H1 (cell line): Measurements from ENCODE around the gene CAPN15. TPM values are rescaled to one million over a fixed set of nuclear protein-coding genes. Genes with fewer than 3 reads are reported as not detected.

ENCODE experiments used
- CTCF ChIA-PET: fragments of 300-600 bp; sonication (Branson Sonifier 250); formaldehyde crosslinking; loops from one replicate; lab custom pipeline; 2021; ENCODE audit not compliant: partially characterized antibody; lab: Charles Lee
- POLR2A ChIA-PET: fragments of 300-600 bp; sonication (Branson Sonifier 250); formaldehyde crosslinking; loops from one replicate; lab custom pipeline; 2021; ENCODE audit warnings: inconsistent platforms; ENCODE audit not compliant: partially characterized antibody; lab: Charles Lee
- DNase-seq, 2 experiments: peaks; one replicate each; pipeline versions ENCODE4 v3.0.0 to v3.0.0-alpha.2; 2010 to 2022; ENCODE audit warnings: low spot score in 2 of 2, low read depth in 1 of 2, mixed read lengths in 1 of 2
- FAIRE-seq: peaks from 2 replicates; lab custom pipeline; 2011; peaks lifted over from hg19 to GRCh38; lab: Jason Lieb, UNC
- H2AFZ ChIP-seq: 2 replicates; pipeline ENCODE4 v1.8.1; 2012; ENCODE audit warnings: low read length, inconsistent platforms
- H2AK5ac ChIP-seq: 2 replicates; pipeline ENCODE4 v1.6.1; 2013; ENCODE audit warnings: low read depth, low read length
- H2BK120ac ChIP-seq: replicated peaks from 2 replicates; pipeline ENCODE3; 2013; ENCODE audit warnings: low read depth, low read length, inconsistent platforms
- H2BK12ac ChIP-seq: 2 replicates; pipeline ENCODE4 v1.6.1; 2013; ENCODE audit warnings: low read depth, low read length
- H2BK15ac ChIP-seq: 2 replicates; pipeline ENCODE4 v1.6.1; 2013; ENCODE audit warnings: low read length
- H2BK20ac ChIP-seq: 2 replicates; pipeline ENCODE4 v1.6.1; 2013; ENCODE audit warnings: low read length
- H2BK5ac ChIP-seq: 2 replicates; pipeline ENCODE4 v1.6.1; 2013; ENCODE audit warnings: low read depth, low read length
- H3K14ac ChIP-seq: 2 replicates; pipeline ENCODE4 v1.6.1; 2013; ENCODE audit warnings: inconsistent platforms; ENCODE audit not compliant: insufficient read length
- H3K18ac ChIP-seq: 2 replicates; pipeline ENCODE4 v1.6.1; 2013; ENCODE audit warnings: low read length; ENCODE audit errors: extremely low read depth
- H3K23ac ChIP-seq: 2 replicates; pipeline ENCODE4 v1.6.1; 2013; ENCODE audit warnings: inconsistent platforms; ENCODE audit not compliant: insufficient read length
- H3K23me2 ChIP-seq: 2 replicates; pipeline ENCODE4 v1.6.1; 2013; ENCODE audit warnings: low read depth, low read length
- H3K27ac ChIP-seq: 2 replicates; pipeline ENCODE4 v1.6.1; 2011; ENCODE audit warnings: low read depth, low read length, inconsistent platforms
- H3K27me3 ChIP-seq, 4 experiments: replicated peaks in 1 of 4; 1 replicate in 1 of 4; 2 replicates in 3 of 4; pipeline versions ENCODE4 v1.6.1 to v1.8.1; 2011 to 2013; ENCODE audit warnings: low read length in 3 of 4, mild to moderate bottlenecking in 3 of 4, inconsistent platforms in 2 of 4, mixed read lengths in 2 of 4, moderate library complexity in 1 of 4; ENCODE audit not compliant: control insufficient read depth in 3 of 4, insufficient read depth in 3 of 4; ENCODE audit errors: extremely low read depth in 1 of 4
- H3K36me3 ChIP-seq, 4 experiments: 2 replicates each; pipeline versions ENCODE4 v1.6.1 to v1.8.1; 2011 to 2013; ENCODE audit warnings: mild to moderate bottlenecking in 4 of 4, low read length in 3 of 4, moderate library complexity in 2 of 4, control low read depth in 1 of 4, inconsistent platforms in 1 of 4; ENCODE audit not compliant: insufficient read depth in 4 of 4, control insufficient read depth in 2 of 4
- H3K4ac ChIP-seq: replicated peaks from 2 replicates; pipeline ENCODE3; 2013; ENCODE audit warnings: low read length, low read depth, mixed read lengths, inconsistent platforms; ENCODE audit not compliant: insufficient read length
- H3K4me1 ChIP-seq, 4 experiments: replicated peaks in 1 of 4; 1 replicate in 1 of 4; 2 replicates in 3 of 4; pipeline versions ENCODE4 v1.6.1 to v1.8.1; 2011 to 2013; ENCODE audit warnings: low read length in 3 of 4, inconsistent platforms in 2 of 4, mixed read lengths in 1 of 4; ENCODE audit not compliant: insufficient read depth in 4 of 4, control insufficient read depth in 3 of 4
- H3K4me2 ChIP-seq, 2 experiments: 2 replicates each; pipeline versions ENCODE4 v1.6.1 to v1.8.1; 2011 to 2013; ENCODE audit warnings: low read depth in 2 of 2, low read length in 2 of 2, control low read depth in 1 of 2, inconsistent platforms in 1 of 2, mild to moderate bottlenecking in 1 of 2; ENCODE audit not compliant: insufficient read depth in 1 of 2
- H3K4me3 ChIP-seq, 4 experiments: fragments of 200-600, 300-600 bp in 1 of 4; sonication (generic), shearing (Covaris generic), sonication (Bioruptor Twin) in 1 of 4; 2 replicates each; pipeline versions ENCODE4 v1.5.1 to v1.8.1; 2011 to 2016; ENCODE audit warnings: low read length in 4 of 4, low read depth in 3 of 4, control low read depth in 2 of 4, inconsistent platforms in 2 of 4, mild to moderate bottlenecking in 2 of 4, mixed read lengths in 1 of 4, moderate library complexity in 1 of 4; ENCODE audit not compliant: insufficient read depth in 2 of 4; ENCODE audit errors: extremely low read depth in 1 of 4
- H3K56ac ChIP-seq: replicated peaks from 2 replicates; pipeline ENCODE3; 2013; ENCODE audit warnings: low read depth, mild to moderate bottlenecking, mixed read lengths, low read length, inconsistent platforms; ENCODE audit not compliant: insufficient read length
- H3K79me1 ChIP-seq: 2 replicates; pipeline ENCODE4 v1.6.1; 2013; ENCODE audit warnings: low read depth, low read length, control low read depth
- H3K79me2 ChIP-seq, 2 experiments: 2 replicates each; pipeline versions ENCODE4 v1.6.1 to v1.8.1; 2012 to 2013; ENCODE audit warnings: low read length in 2 of 2, mild to moderate bottlenecking in 2 of 2, inconsistent platforms in 1 of 2; ENCODE audit not compliant: insufficient read depth in 2 of 2, control insufficient read depth in 1 of 2
- H3K9ac ChIP-seq, 4 experiments: replicated peaks in 1 of 4; 1 replicate in 1 of 4; 2 replicates in 3 of 4; pipeline versions ENCODE4 v1.6.1 to v1.8.1; 2011 to 2013; ENCODE audit warnings: low read depth in 3 of 4, low read length in 3 of 4, control low read depth in 2 of 4, mild to moderate bottlenecking in 2 of 4, moderate library complexity in 2 of 4, inconsistent platforms in 1 of 4; ENCODE audit errors: extremely low read depth in 1 of 4
- H3K9me3 ChIP-seq, 2 experiments: 2 replicates each; pipeline versions ENCODE4 v1.6.1 to v1.8.1; 2012 to 2013; ENCODE audit warnings: mild to moderate bottlenecking in 2 of 2, moderate library complexity in 2 of 2, control low read depth in 1 of 2, inconsistent platforms in 1 of 2, low read depth in 1 of 2, low read length in 1 of 2, mixed read lengths in 1 of 2; ENCODE audit not compliant: insufficient read depth in 2 of 2
- H4K20me1 ChIP-seq, 2 experiments: replicated peaks in 1 of 2; 2 replicates each; pipeline versions ENCODE3 to v1.8.1; 2011 to 2013; ENCODE audit warnings: inconsistent platforms in 2 of 2, low read length in 2 of 2, mild to moderate bottlenecking in 1 of 2; ENCODE audit not compliant: insufficient read depth in 2 of 2, control insufficient read depth in 1 of 2
- H4K5ac ChIP-seq: 2 replicates; pipeline ENCODE4 v1.6.1; 2013; ENCODE audit warnings: low read length, low read depth, mixed read lengths, inconsistent platforms; ENCODE audit not compliant: insufficient read length
- H4K8ac ChIP-seq: 2 replicates; pipeline ENCODE4 v1.8.0; 2013; ENCODE audit warnings: mild to moderate bottlenecking, moderate library complexity, low read length, inconsistent platforms; ENCODE audit not compliant: insufficient read depth; ENCODE audit errors: extremely low read depth
- H4K91ac ChIP-seq: replicated peaks from 2 replicates; pipeline ENCODE3; 2013; ENCODE audit warnings: low read length, mixed read lengths, inconsistent platforms; ENCODE audit not compliant: insufficient read length
- CEBPB ChIP-seq: IDR thresholded peaks from 2 replicates; pipeline ENCODE4 v1.6.1; 2012; ENCODE audit warnings: low read depth, low read length
- CHD2 ChIP-seq: IDR thresholded peaks from 2 replicates; pipeline ENCODE4 v1.6.1; 2012; ENCODE audit warnings: low read length, improper control_type of control experiment
- CTCF ChIP-seq, 3 experiments: IDR thresholded peaks; 1 replicate in 2 of 3; 2 replicates in 1 of 3; pipeline versions ENCODE4 v1.5.1 to v1.6.1; 2011; ENCODE audit warnings: low read length in 3 of 3, mild to moderate bottlenecking in 3 of 3, inconsistent platforms in 2 of 3, low read depth in 1 of 3, moderate library complexity in 1 of 3; ENCODE audit not compliant: insufficient read depth in 1 of 3; ENCODE audit errors: control extremely low read depth in 1 of 3
- EP300 ChIP-seq, 2 experiments: IDR thresholded peaks; 1 replicate in 1 of 2; 2 replicates in 1 of 2; pipeline ENCODE4 v1.6.1; 2011 to 2012; ENCODE audit warnings: low read depth in 2 of 2, low read length in 2 of 2, mild to moderate bottlenecking in 2 of 2, borderline replicate concordance in 1 of 2, inconsistent platforms in 1 of 2, moderate library complexity in 1 of 2
- GABPA ChIP-seq: IDR thresholded peaks from 2 replicates; pipeline ENCODE4 v1.6.1; 2011; ENCODE audit warnings: mild to moderate bottlenecking, low read length, moderate library complexity, borderline replicate concordance; ENCODE audit not compliant: insufficient read depth
- HDAC6 ChIP-seq: IDR thresholded peaks from one replicate; pipeline ENCODE4 v1.7.1; 2012; ENCODE audit warnings: low read depth, mild to moderate bottlenecking, inconsistent platforms, low read length, moderate library complexity
- JUND ChIP-seq: IDR thresholded peaks from 2 replicates; pipeline ENCODE4 v1.6.1; 2011; ENCODE audit warnings: mild to moderate bottlenecking, improper control_type of control experiment, low read length
- KDM5A ChIP-seq: fragments of 200-600 bp; IDR thresholded peaks from 2 replicates; pipeline ENCODE4 v1.7.1; 2012; ENCODE audit warnings: mild to moderate bottlenecking, low read length, inconsistent platforms, mixed read lengths
- WGBS, 2 experiments: shearing (Covaris generic) in 1 of 2; methylation state at CpG; one replicate each; pipeline versions ENCODE4 v1.1.6 to v1.1.7; 2013 to 2015; ENCODE audit warnings: low lambda C conversion rate in 2 of 2, mixed read lengths in 2 of 2, inconsistent platforms in 1 of 2, low coverage in 1 of 2, missing lambda C conversion rate in 1 of 2; ENCODE audit not compliant: insufficient replicate concordance in 2 of 2, insufficient coverage in 1 of 2, insufficient read length in 1 of 2; ENCODE audit errors: extremely low coverage in 1 of 2, missing lambda C conversion rate in 1 of 2; 5-methylcytosine and 5-hydroxymethylcytosine counted together
- polyA plus RNA-seq, 7 experiments: library from polyadenylated mRNA; depleted of rRNA in 3 of 7; stranded (reverse) in 5 of 7; unstranded in 2 of 7; fragments of >200 nt in 5 of 7; fragments of 200-250 nt in 2 of 7; gene quantifications; 1 replicate in 5 of 7; 2 replicates in 1 of 7; 4 replicates in 1 of 7; pipeline versions ENCODE4 v1.2.1 to v1.2.3, GENCODE V29; 2011 to 2013; ENCODE audit warnings: missing spikeins in 2 of 7, mixed read lengths in 2 of 7
- total RNA-seq: library from RNA; stranded (reverse); fragmentation: NEBNext Ultra II Directional; extraction: Animal tissue kit (Norgen Biotek cat#: 25700); gene quantifications from 2 replicates; pipeline ENCODE4 v1.2.1, GENCODE V29; 2021

Gene CAPN15
- total and polyA plus RNA-seq, 2 of the 8 experiments (the other 6 are each of a cell fraction or from before 2014, with no cell fraction given), result 38.9 to 76.9 TPM

- Histone ChIP-seq H3K36me3 (no peaks in the 10 kb centered on the region; a peak in 2 of 8 replicates), H3K27me3 (no peaks in the 10 kb centered on the region), H3K9ac (no peak overlapping the region), H2AFZ (no peak overlapping the region), H2BK20ac (no peak overlapping the region), H3K27ac (no peak overlapping the region), H3K23ac (no peak overlapping the region), H2BK15ac (no peak overlapping the region), H3K79me1 (peaks cover 13% of the 10 kb centered on the region), H2AK5ac (no peak overlapping the region), H3K4ac (no peak overlapping the region), H4K91ac (no peak overlapping the region), H3K14ac (no peak overlapping the region), H3K56ac (no peak overlapping the region), H3K4me2 (no peak overlapping the region), H3K79me2 (peaks cover 0 to 37% of the 10 kb centered on the region in 2 experiments; a peak in 2 of 4 replicates), H2BK5ac (no peak overlapping the region), H3K4me3 (no peak overlapping the region), H3K23me2 (no peaks in the 10 kb centered on the region), H4K8ac (no peak overlapping the region), H4K20me1 (peaks cover 3 to 25% of the 10 kb centered on the region in 2 experiments), H3K9me3 (no peaks in the 10 kb centered on the region; a peak in 1 of 4 replicates), H2BK12ac (no peak overlapping the region), H3K4me1 (no peaks in the 10 kb centered on the region), H2BK120ac (no peak overlapping the region), H3K18ac (no peak overlapping the region), H4K5ac (no peak overlapping the region)
- WGBS, 2 experiments, result 95% methylated on average over 24 of the region's 34 CpGs; no CpG with 5 or more reads in 1 of the 2 experiments
- DNase-seq (no peak), FAIRE-seq (no peak)
- ChIA-PET POLR2A (interaction anchor here (1.4 to 1.6 kb wide), 3 partner anchors 9 to 31 kb away, joined by 3 to 6 read pairs (median 5); no protein-coding TSS in a partner anchor), CTCF (interaction anchor here (0.6 to 2.9 kb wide), 8 partner anchors 9 to 109 kb away, joined by 3 to 17 read pairs (median 4); partner anchors contain the start of gene WDR90)
- no peak for TF ChIP-seq GABPA
- no peak for TF ChIP-seq CEBPB
- TF ChIP-seq EP300 (IDR thresholded peaks at IDR 0.05; ENCODE audit: borderline replicate concordance in 1 of 2, low read depth in 2 of 2, low read length in 2 of 2), result no peak
- TF ChIP-seq JUND, result no peak
- no peak for TF ChIP-seq CTCF (IDR thresholded peaks at IDR 0.05; ENCODE audit: control extremely low read depth in 1 of 3, insufficient read depth in 1 of 3, low read depth in 1 of 3, low read length in 3 of 3)
- TF ChIP-seq CHD2, result no peak
- TF ChIP-seq HDAC6, result no peak
- no peak for TF ChIP-seq KDM5A
Measured at GRCh38 chr16:539901-540530, 12.5 kb downstream of the CAPN15 start.
